ENCODE results near the gene SLC40A1.

SLC40A1 gene

GRCh38 chr2:189574793-189575475 is 5.7 kb downstream of the SLC40A1 start:
- DNase-seq (ENCODE audit: low read depth in 1 of 2, low spot score in 1 of 2), result no peak

GRCh38 chr2:189570570-189571031 is 10.0 kb downstream of the SLC40A1 start:
- no peak for DNase-seq (ENCODE audit: low read depth in 1 of 2, low spot score in 1 of 2)

- no peak for DNase-seq (ENCODE audit: low read depth in 1 of 2, low spot score in 1 of 2)
Observed at GRCh38 chr2:189569295-189569910, 11.2 kb downstream of the SLC40A1 start.

GRCh38 chr2:189566046-189566445 is 14.5 kb downstream of the SLC40A1 start:
- DNase-seq (ENCODE audit: low read depth in 1 of 2, low spot score in 1 of 2), result no peak

GRCh38 chr2:189561371-189562038 is 19.1 kb downstream of the SLC40A1 start:
- DNase-seq (ENCODE audit: low read depth in 1 of 2, low spot score in 1 of 2), result no peak

GRCh38 chr2:189560273-189560586 is 20.4 kb downstream of the SLC40A1 start:
- no peak for DNase-seq (ENCODE audit: low read depth in 1 of 2, low spot score in 1 of 2)

- DNase-seq (ENCODE audit: low read depth in 1 of 2, low spot score in 1 of 2), result no peak
Observed at GRCh38 chr2:189559579-189560272, 20.9 kb downstream of the SLC40A1 start.

GRCh38 chr2:189558516-189559272 is 21.9 kb downstream of the SLC40A1 start:
- no peak for DNase-seq (ENCODE audit: low read depth in 1 of 2, low spot score in 1 of 2)

- DNase-seq (ENCODE audit: low read depth in 1 of 2, low spot score in 1 of 2), result no peak
Observed at GRCh38 chr2:189557373-189557772, 23.2 kb downstream of the SLC40A1 start.

- DNase-seq (ENCODE audit: low read depth in 1 of 2, low spot score in 1 of 2), result no peak
Observed at GRCh38 chr2:189556526-189556925, 24.1 kb downstream of the SLC40A1 start.

GRCh38 chr2:189555232-189555631 is 25.4 kb downstream of the SLC40A1 start:
- no peak for DNase-seq (ENCODE audit: low read depth in 1 of 2, low spot score in 1 of 2)

- no peak for DNase-seq (ENCODE audit: low read depth in 1 of 2, low spot score in 1 of 2)
Observed at GRCh38 chr2:189553504-189554088, 27.0 kb downstream of the SLC40A1 start.

GRCh38 chr2:189552991-189553404 is 27.6 kb downstream of the SLC40A1 start:
- no peak for DNase-seq (ENCODE audit: low read depth in 1 of 2, low spot score in 1 of 2)

GRCh38 chr2:189552334-189552990 is 28.1 kb downstream of the SLC40A1 start:
- DNase-seq (ENCODE audit: low read depth in 1 of 2, low spot score in 1 of 2), result no peak

- no peak for DNase-seq (ENCODE audit: low read depth in 1 of 2, low spot score in 1 of 2)
Observed at GRCh38 chr2:189551808-189552207, 28.8 kb downstream of the SLC40A1 start.

GRCh38 chr2:189549449-189549832 is 31.1 kb downstream of the SLC40A1 start:
- no peak for DNase-seq (ENCODE audit: low read depth in 1 of 2, low spot score in 1 of 2)

GRCh38 chr2:189548666-189549448 is 31.7 kb downstream of the SLC40A1 start:
- no peak for DNase-seq (ENCODE audit: low read depth in 1 of 2, low spot score in 1 of 2)

GRCh38 chr2:189545418-189545817 is 35.2 kb downstream of the SLC40A1 start:
- no peak for DNase-seq (ENCODE audit: low read depth in 1 of 2, low spot score in 1 of 2)

- DNase-seq (ENCODE audit: low read depth in 1 of 2, low spot score in 1 of 2), result no peak
Observed at GRCh38 chr2:189544318-189545042, 36.1 kb downstream of the SLC40A1 start.

Measured in activated CD4-positive, alpha-beta T cell treated with anti-CD3 and anti-CD28 coated beads, Interleukin-2, amount 50 U/mL, for 24 hours (primary cell).